Coronary artery (tissue), 2 donors: ENCODE results near the gene PEX5.

ENCODE experiments used
- DNase-seq: peaks from one replicate; pipeline ENCODE4 v3.0.0-alpha.2; 2017; ENCODE audit warnings: low spot score
- H3K27ac ChIP-seq, 2 donors: fragments of 200-600 bp; sonication (generic); one replicate each; pipeline ENCODE4 v1.5.1; 2016 to 2019
- H3K4me3 ChIP-seq: fragments of 200-600 bp; sonication (generic); 2 replicates; pipeline ENCODE4 v1.5.1; 2016; ENCODE audit warnings: mild to moderate bottlenecking, moderate library complexity
- TF ChIP-seq, protein P1 (sequence below): fragments of 200-600 bp; sonication (generic); IDR thresholded peaks from one replicate; pipeline ENCODE4 v1.5.1; 2019; ENCODE audit warnings: antibody characterized with exemption

The PEX5 gene

GRCh38 chr12:7154042-7154441, 35.4 kb upstream of the PEX5 start:
- no peak overlapping the region for H3K27ac ChIP-seq
- H3K4me3 ChIP-seq, result no peak overlapping the region
- TF ChIP-seq, protein P1, sequence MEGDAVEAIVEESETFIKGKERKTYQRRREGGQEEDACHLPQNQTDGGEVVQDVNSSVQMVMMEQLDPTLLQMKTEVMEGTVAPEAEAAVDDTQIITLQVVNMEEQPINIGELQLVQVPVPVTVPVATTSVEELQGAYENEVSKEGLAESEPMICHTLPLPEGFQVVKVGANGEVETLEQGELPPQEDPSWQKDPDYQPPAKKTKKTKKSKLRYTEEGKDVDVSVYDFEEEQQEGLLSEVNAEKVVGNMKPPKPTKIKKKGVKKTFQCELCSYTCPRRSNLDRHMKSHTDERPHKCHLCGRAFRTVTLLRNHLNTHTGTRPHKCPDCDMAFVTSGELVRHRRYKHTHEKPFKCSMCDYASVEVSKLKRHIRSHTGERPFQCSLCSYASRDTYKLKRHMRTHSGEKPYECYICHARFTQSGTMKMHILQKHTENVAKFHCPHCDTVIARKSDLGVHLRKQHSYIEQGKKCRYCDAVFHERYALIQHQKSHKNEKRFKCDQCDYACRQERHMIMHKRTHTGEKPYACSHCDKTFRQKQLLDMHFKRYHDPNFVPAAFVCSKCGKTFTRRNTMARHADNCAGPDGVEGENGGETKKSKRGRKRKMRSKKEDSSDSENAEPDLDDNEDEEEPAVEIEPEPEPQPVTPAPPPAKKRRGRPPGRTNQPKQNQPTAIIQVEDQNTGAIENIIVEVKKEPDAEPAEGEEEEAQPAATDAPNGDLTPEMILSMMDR, result no peak
- DNase-seq, result no peak

- no peak for DNase-seq
- no peak overlapping the region for H3K27ac ChIP-seq
- TF ChIP-seq, protein P1, result no peak
Measured at GRCh38 chr12:7154901-7155470, 34.5 kb upstream of the PEX5 start.

GRCh38 chr12:7155471-7156034, 33.9 kb upstream of the PEX5 start:
- TF ChIP-seq, protein P1, result no peak

More at GRCh38 chr12:7154901-7155470, 34.5 kb upstream of the PEX5 start:
- no peak overlapping the region for H3K4me3 ChIP-seq

DNA sequence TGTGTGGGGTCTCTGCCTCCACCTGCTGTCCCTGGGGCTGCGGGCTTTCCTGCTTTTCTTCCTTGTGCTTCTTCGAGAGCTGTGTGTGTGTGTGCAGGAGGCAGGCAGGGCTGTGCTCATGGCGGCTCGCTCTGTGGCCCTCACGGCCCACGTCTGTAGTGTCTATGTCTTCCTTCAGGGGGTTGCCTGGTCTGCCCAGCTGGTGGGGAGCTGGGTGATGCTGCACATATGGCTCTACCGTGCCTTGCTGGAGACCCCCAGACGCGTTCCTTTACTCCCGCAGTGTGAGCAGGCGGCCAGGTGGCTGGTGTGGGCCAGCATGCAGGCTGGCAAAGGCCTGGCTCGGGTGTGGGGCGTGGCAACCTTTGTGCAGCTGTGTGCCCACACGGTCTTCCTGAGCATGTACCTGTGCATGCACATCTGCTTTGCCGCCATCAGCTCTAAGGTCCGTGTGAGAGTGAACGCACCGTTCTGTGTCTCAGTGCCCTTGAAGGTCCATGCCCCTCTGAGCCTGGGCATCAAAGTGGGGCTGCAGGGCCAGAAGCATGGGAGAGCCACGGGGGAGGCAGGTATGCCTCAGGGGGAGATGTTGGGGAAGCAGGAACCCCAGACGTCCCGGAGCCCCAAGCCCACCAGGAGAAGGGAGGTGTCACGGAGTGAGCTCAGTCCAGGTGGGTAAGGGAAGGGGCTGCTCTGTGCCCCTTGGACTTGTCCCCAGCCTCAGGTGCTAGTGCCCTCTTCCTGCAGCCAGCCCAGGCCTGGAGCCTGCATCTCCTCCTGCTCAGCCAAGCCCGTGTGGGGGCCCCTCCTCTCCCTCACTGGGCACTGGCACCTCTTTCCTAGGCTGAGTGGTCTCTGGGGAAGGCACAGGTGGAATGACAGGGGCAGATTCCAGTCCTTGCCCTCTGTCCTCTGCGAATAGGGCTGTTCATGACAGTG, 33.0 kb upstream of the PEX5 start:
- TF ChIP-seq, protein P1, result no peak
- H3K27ac ChIP-seq, result no peak overlapping the region
- no peak for DNase-seq
- H3K4me3 ChIP-seq, result no peak overlapping the region

More at GRCh38 chr12:7155471-7156034, 33.9 kb upstream of the PEX5 start:
- no peak overlapping the region for H3K27ac ChIP-seq
- no peak for DNase-seq
- H3K4me3 ChIP-seq, result no peak overlapping the region

- no peak overlapping the region for H3K27ac ChIP-seq
- TF ChIP-seq, protein P1, result no peak
- H3K4me3 ChIP-seq, result no peak overlapping the region
- no peak for DNase-seq
Measured at GRCh38 chr12:7157391-7157790, 32.1 kb upstream of the PEX5 start.

DNA sequence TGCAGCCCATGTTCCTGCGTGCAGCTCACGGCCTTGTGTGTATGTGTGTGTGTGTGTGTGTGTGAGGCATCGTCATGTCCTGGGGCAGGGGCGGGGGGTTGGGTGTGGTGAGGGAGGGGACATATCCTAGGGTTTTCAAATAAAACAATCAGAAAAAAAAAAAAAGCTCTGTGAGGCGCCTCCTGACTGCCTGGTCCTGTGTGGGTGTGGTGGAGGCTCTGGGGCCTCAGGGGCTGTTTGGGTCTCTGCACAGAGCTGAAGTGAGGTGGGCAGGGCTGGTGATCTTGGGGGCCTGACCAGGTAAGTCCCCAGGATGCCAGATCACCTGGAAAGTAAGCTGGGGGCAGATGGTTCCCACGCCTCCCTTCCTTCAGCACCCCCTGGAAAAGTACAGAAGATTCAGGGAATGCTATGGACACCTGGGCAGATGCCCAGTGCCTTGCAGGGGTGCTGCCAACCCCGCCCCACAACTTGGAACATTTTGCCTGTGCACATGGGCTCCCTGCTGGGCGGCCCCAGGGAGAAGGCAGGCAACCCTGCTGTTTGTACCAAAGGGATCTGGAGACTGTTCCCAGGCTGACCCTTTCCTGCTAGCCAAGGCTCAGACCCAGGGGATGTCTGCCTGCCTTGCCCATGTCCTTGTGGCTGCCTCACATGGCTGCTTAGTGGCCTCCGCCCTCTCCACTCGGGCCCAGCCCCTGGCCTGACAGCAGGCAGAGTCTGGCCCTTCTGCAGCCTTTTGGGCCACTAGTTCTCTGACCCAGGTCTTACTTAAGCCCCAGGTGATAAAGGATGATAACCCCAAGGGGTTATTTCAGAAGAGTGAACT, 30.5 kb upstream of the PEX5 start:
- Histone ChIP-seq H3K27ac (no peak overlapping the region), H3K4me3 (no peak overlapping the region)
- no peak for DNase-seq
- TF ChIP-seq, protein P1, result no peak
